Endothelial cell of umbilical vein (primary cell): ENCODE measurements around the gene ITSN1. TPM values are rescaled to one million over a fixed set of nuclear protein-coding genes. Genes with fewer than 3 reads are reported as not detected.

Source experiments
- BruUV-seq: library from RNA; stranded (reverse); fragments of 400-500 nt; replicated peaks from 2 replicates; lab custom pipeline; 2021; lab: Mats Ljungman, UMichigan
- CTCF ChIA-PET: fragments of 300-600, 350-600 bp; sonication (Branson Sonifier 250); formaldehyde crosslinking; loops from one replicate; lab custom pipeline; 2021; ENCODE audit warnings: antibody characterized with exemption, inconsistent platforms; lab: Charles Lee
- POLR2A ChIA-PET: fragments of 300-600, 350-600 bp; sonication (Branson Sonifier 250); formaldehyde crosslinking; loops from one replicate; lab custom pipeline; 2021; ENCODE audit warnings: antibody characterized with exemption, inconsistent platforms; lab: Charles Lee
- DNase-seq: peaks from one replicate; pipeline ENCODE4 v3.0.0-alpha.2; 2011; ENCODE audit warnings: low read depth, low spot score
- FAIRE-seq: peaks from 2 replicates; lab custom pipeline; 2011; peaks lifted over from hg19 to GRCh38; lab: Jason Lieb, UNC
- H2AFZ ChIP-seq: 2 replicates; pipeline ENCODE4 v1.6.0; 2012; ENCODE audit warnings: low read depth, low read length, control low read depth, inconsistent platforms
- H3K27ac ChIP-seq: 2 replicates; pipeline ENCODE4 v1.5.1; 2011; ENCODE audit warnings: low read depth, mild to moderate bottlenecking, control low read depth, low read length, moderate library complexity; ENCODE audit not compliant: insufficient read depth
- H3K27me3 ChIP-seq, 2 experiments: 2 replicates each; pipeline versions ENCODE4 v1.6.0 to v1.6.1; 2011; ENCODE audit warnings: low read length in 2 of 2, mixed read lengths in 1 of 2; ENCODE audit not compliant: control insufficient read depth in 2 of 2, insufficient read depth in 2 of 2
- H3K36me3 ChIP-seq, 2 experiments: 2 replicates in 1 of 2; 3 replicates in 1 of 2; pipeline ENCODE4 v1.5.1; 2011; ENCODE audit warnings: low read length in 2 of 2, mild to moderate bottlenecking in 1 of 2, moderate library complexity in 1 of 2; ENCODE audit not compliant: control insufficient read depth in 2 of 2, insufficient read depth in 2 of 2; ENCODE audit errors: extremely low read depth in 1 of 2
- H3K4me1 ChIP-seq: 3 replicates; pipeline ENCODE4 v1.5.1; 2011; ENCODE audit warnings: mild to moderate bottlenecking, low read length; ENCODE audit not compliant: control insufficient read depth, insufficient read depth; ENCODE audit errors: extremely low read depth
- H3K4me2 ChIP-seq: 2 replicates; pipeline ENCODE4 v1.6.1; 2011; ENCODE audit warnings: low read length, control low read depth, mixed read lengths; ENCODE audit not compliant: insufficient read depth
- H3K4me3 ChIP-seq, 3 experiments: fragments of 200-600 bp in 1 of 3; sonication (generic), shearing (Covaris generic) in 1 of 3; replicated peaks in 1 of 3; 2 replicates each; pipeline ENCODE4 v1.5.1; 2011 to 2016; ENCODE audit warnings: control low read depth in 3 of 3, low read length in 3 of 3, mild to moderate bottlenecking in 2 of 3, inconsistent platforms in 1 of 3, low read depth in 1 of 3, moderate library complexity in 1 of 3; ENCODE audit not compliant: insufficient read depth in 1 of 3
- H3K79me2 ChIP-seq: 2 replicates; pipeline ENCODE4 v1.6.0; 2012; ENCODE audit warnings: low read length, inconsistent platforms; ENCODE audit not compliant: control insufficient read depth, insufficient read depth
- H3K9ac ChIP-seq: replicated peaks from 2 replicates; pipeline ENCODE3; 2011; ENCODE audit warnings: low read length, control low read depth; ENCODE audit not compliant: insufficient read depth; ENCODE audit errors: extremely low read depth
- H3K9me1 ChIP-seq: replicated peaks from 3 replicates; pipeline ENCODE4 v1.6.0; 2011; ENCODE audit warnings: mild to moderate bottlenecking, low read length; ENCODE audit not compliant: control insufficient read depth, insufficient read depth; ENCODE audit errors: extremely low read depth
- H3K9me3 ChIP-seq: replicated peaks from 2 replicates; pipeline ENCODE4 v1.5.1; 2012; ENCODE audit warnings: low read length, inconsistent platforms; ENCODE audit not compliant: control insufficient read depth, insufficient read depth
- H4K20me1 ChIP-seq: replicated peaks from 2 replicates; pipeline ENCODE3; 2011; ENCODE audit warnings: mild to moderate bottlenecking, low read length; ENCODE audit not compliant: control insufficient read depth, insufficient read depth; ENCODE audit errors: extremely low read depth
- EZH2 ChIP-seq: IDR thresholded peaks from 2 replicates; pipeline ENCODE4 v1.6.1; 2012; ENCODE audit warnings: borderline replicate concordance, low read depth, mild to moderate bottlenecking, moderate library complexity, low read length, inconsistent platforms; ENCODE audit not compliant: severe bottlenecking
- FOS ChIP-seq: IDR thresholded peaks from 2 replicates; pipeline ENCODE4 v1.6.1; 2011; ENCODE audit warnings: mild to moderate bottlenecking, low read length, moderate library complexity, borderline replicate concordance; ENCODE audit not compliant: insufficient read depth
- GATA2 ChIP-seq: IDR thresholded peaks from 2 replicates; pipeline ENCODE4 v1.7.0; 2011; ENCODE audit warnings: low read depth, mild to moderate bottlenecking, moderate library complexity, mixed read lengths, low read length; ENCODE audit not compliant: insufficient read length, insufficient read depth
- JUN ChIP-seq: IDR thresholded peaks from 2 replicates; pipeline ENCODE4 v1.6.1; 2011; ENCODE audit warnings: borderline replicate concordance, low read depth; ENCODE audit not compliant: insufficient read length, insufficient read depth
- MAX ChIP-seq: IDR thresholded peaks from 2 replicates; pipeline ENCODE4 v1.6.1; 2011; ENCODE audit not compliant: insufficient read depth, insufficient read length
- MYC ChIP-seq: IDR thresholded peaks from one replicate; pipeline ENCODE4 v1.6.1; 2011; ENCODE audit warnings: mild to moderate bottlenecking, low read depth, low read length
- POLR2A ChIP-seq: IDR thresholded peaks from 2 replicates; pipeline ENCODE4 v1.6.1; 2012; ENCODE audit warnings: low read depth, mild to moderate bottlenecking, control low read depth, low read length
- POLR2AphosphoS5 ChIP-seq: IDR thresholded peaks from 2 replicates; pipeline ENCODE4 v1.6.1; 2012; ENCODE audit warnings: low read depth, mild to moderate bottlenecking, control low read depth, low read length, moderate library complexity; ENCODE audit not compliant: insufficient read depth
- dilution Hi-C: fragments of 300-500 bp; cut with MboI; formaldehyde crosslinking; loops from one replicate; pipeline ENCODE4 v1.15.0; 2019; ENCODE audit warnings: low sequenced_read_pairs; ENCODE audit not compliant: extremely low pct_ligation_motif_present
- intact Hi-C: fragments of 100-400 bp; cut with micrococcal nuclease; formaldehyde crosslinking; loops from one replicate; pipeline ENCODE4 v1.10.0; 2022
- polyA plus RNA-seq, 4 experiments: library from polyadenylated mRNA; depleted of rRNA in 3 of 4; stranded (reverse) in 3 of 4; unstranded in 1 of 4; fragments of >200 nt; gene quantifications; 2 replicates each; pipeline versions ENCODE4 v1.2.1 to v1.2.3, GENCODE V29; 2011 to 2012; ENCODE audit warnings: missing spikeins in 1 of 4
- total RNA-seq: library from RNA; stranded (reverse); gene quantifications from 2 replicates; pipeline ENCODE4 v1.2.3, GENCODE V29; 2021
- TF ChIP-seq, protein P1 (sequence below), 2 donors: IDR thresholded peaks; 1 replicate in 1 of 2; 2 replicates in 1 of 2; pipeline ENCODE4 v1.5.1; 2011; ENCODE audit warnings: low read length in 2 of 2, mild to moderate bottlenecking in 2 of 2, moderate library complexity in 2 of 2, control low read depth in 1 of 2, inconsistent platforms in 1 of 2, low read depth in 1 of 2; ENCODE audit not compliant: insufficient read depth in 1 of 2; ENCODE audit errors: extremely low read depth in 1 of 2

ITSN1 gene
- total and polyA plus RNA-seq, 2 donors (not counting 3 experiments of a cell fraction or from before 2014, with no cell fraction given) = 72.2 to 86.8 TPM

- no peak for FAIRE-seq
- POLR2A ChIA-PET = no interaction called here
- no TSS peak for BruUV-seq
- H3K4me1 ChIP-seq = peaks cover 5% of the 10 kb centered on the region
- dilution Hi-C loops (no loop called here), intact Hi-C loops (no loop called here)
- H3K27me3 ChIP-seq = no peaks in the 10 kb centered on the region
- H3K9ac ChIP-seq = no peak overlapping the region
- CTCF ChIA-PET = interaction anchor here (0.8 to 1.8 kb wide), 8 partner anchors 18 to 153 kb away, joined by 3 to 8 read pairs (median 3); no protein-coding TSS in a partner anchor
- H3K9me3 ChIP-seq = no peaks in the 10 kb centered on the region
- DNase-seq = no peak
- no peaks in the 10 kb centered on the region for H4K20me1 ChIP-seq
- no peak overlapping the region for H3K4me3 ChIP-seq
- no peaks in the 10 kb centered on the region for H3K79me2 ChIP-seq
- no peak overlapping the region for H2AFZ ChIP-seq
- no peak overlapping the region for H3K4me2 ChIP-seq
- H3K36me3 ChIP-seq = no peaks in the 10 kb centered on the region
- TF ChIP-seq GATA2 = no peak
- TF ChIP-seq FOS = no peak
- TF ChIP-seq POLR2A = no peak
- TF ChIP-seq, protein P1, sequence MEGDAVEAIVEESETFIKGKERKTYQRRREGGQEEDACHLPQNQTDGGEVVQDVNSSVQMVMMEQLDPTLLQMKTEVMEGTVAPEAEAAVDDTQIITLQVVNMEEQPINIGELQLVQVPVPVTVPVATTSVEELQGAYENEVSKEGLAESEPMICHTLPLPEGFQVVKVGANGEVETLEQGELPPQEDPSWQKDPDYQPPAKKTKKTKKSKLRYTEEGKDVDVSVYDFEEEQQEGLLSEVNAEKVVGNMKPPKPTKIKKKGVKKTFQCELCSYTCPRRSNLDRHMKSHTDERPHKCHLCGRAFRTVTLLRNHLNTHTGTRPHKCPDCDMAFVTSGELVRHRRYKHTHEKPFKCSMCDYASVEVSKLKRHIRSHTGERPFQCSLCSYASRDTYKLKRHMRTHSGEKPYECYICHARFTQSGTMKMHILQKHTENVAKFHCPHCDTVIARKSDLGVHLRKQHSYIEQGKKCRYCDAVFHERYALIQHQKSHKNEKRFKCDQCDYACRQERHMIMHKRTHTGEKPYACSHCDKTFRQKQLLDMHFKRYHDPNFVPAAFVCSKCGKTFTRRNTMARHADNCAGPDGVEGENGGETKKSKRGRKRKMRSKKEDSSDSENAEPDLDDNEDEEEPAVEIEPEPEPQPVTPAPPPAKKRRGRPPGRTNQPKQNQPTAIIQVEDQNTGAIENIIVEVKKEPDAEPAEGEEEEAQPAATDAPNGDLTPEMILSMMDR (IDR thresholded peaks at IDR 0.05; ENCODE audit: extremely low read depth in 1 of 2, insufficient read depth in 1 of 2, low read depth in 1 of 2, low read length in 2 of 2) = no peak
- no peak for TF ChIP-seq EZH2
- TF ChIP-seq POLR2AphosphoS5 = no peak
- no peak for TF ChIP-seq MYC
- TF ChIP-seq JUN = no peak
- TF ChIP-seq MAX = no peak
- H3K9me1 ChIP-seq = peaks cover 2% of the 10 kb centered on the region
- no peak overlapping the region for H3K27ac ChIP-seq
Observed at GRCh38 chr21:33734291-33734690, 92.0 kb downstream of the ITSN1 start.
